KOPT-K1 (cell line): ENCODE measurements around the gene CBFA2T3.
"Not testable (repeated sequence)": the region's sequence is repeated elsewhere in the genome, so short reads cannot be mapped to it uniquely, and the experiment has no call there.

Experiments
- H3K27ac ChIP-seq: fragments of 200-600 bp; sonication (generic); 2 replicates; pipeline ENCODE4 v1.5.1; 2016; ENCODE audit warnings: antibody characterized with exemption, mild to moderate bottlenecking, low read depth, low read length; ENCODE audit not compliant: poor library complexity, severe bottlenecking
- H3K36me3 ChIP-seq: fragments of 200-600 bp; sonication (generic); 2 replicates; pipeline ENCODE4 v1.5.1; 2017; ENCODE audit warnings: antibody characterized with exemption, mild to moderate bottlenecking, low read length, moderate library complexity; ENCODE audit not compliant: insufficient read depth
- H3K9me3 ChIP-seq: fragments of 200-600 bp; sonication (generic); 2 replicates; pipeline ENCODE4 v1.5.1; 2017; ENCODE audit warnings: antibody characterized with exemption, low read length, mild to moderate bottlenecking; ENCODE audit not compliant: insufficient read depth, poor library complexity, severe bottlenecking

CBFA2T3 gene

DNA sequence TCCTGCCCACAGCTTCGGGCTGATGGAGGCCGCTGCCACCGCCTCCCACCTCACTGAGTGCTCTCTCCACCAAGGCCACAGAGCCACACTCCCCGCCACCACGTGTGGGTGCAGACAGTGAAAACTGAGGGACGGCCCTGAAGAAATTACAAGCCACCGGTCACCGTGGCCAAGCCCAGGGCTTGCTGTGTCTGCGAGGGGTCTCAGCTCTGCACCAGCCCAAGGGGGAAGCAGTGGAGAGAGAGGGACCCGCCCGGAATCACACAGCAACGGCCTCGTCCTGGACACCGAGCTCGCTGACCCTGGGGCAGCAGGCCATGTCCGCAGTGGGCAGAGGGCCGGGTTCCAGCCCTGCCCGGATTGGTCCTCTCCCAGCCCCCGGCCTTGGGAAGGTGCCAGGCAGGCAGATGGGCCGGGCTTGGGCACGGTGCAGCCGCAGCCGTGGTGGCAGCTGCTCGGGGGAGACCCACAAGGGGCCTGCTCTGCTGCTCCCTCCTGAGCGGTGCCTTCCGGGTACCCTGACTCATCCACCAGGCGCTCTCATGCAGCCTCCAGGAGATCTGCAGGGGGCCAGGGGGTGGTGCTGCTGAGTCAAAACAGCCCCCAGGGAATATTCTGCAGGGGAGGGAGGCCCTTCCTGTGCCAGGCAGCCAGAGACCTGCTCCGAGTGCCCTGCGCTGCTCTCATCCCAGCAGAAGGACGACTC lies 52.0 kb downstream of the CBFA2T3 start:
- H3K9me3 ChIP-seq, result no peaks in the 10 kb centered on the region
- H3K27ac ChIP-seq, result no peak overlapping the region
- peaks cover 78% of the 10 kb centered on the region for H3K36me3 ChIP-seq

DNA sequence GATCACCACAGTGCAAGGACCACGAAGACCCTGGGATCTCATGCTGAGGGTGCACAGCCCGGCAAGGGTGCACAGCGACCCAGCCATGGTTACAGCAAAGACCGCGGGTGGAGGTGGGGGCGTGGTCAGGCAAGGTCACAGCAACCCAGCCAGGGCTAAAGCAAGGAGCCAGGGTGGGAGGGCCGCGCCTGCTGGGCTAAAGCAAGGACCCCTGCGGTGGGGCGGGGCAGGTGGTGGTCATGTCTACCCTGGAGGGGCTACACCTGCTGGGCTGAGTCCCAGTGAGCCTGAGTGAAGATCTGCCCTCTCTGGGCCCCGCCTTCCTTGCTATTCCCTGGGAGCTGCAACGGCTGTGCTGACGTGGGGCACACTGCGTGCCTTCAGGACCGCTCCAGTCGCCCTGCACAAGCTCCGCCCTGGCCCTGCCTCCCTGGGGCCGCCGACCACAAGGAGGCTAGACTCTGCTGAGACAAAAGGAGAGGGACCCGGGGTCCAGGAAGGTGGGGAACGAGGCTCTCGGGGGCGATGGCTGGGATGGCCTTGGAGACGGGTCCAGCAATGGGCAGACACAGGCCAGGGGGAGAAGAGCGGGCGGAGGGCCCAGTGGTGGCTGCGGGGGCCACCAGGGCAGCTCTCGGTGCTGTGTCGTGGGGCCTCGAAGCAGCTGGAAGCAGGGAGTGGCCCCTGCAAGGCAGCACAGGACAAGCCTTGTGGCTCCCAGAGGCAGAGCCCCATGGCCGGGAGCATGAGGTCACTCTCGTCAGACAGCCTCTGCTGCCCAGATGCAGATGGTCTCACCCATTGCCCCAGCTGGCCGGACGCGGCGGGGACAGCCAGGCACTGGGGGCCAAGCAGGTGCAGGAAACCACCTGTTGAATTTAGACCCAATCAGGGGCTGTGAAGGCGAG lies 52.8 kb downstream of the CBFA2T3 start:
- H3K36me3 ChIP-seq, result peaks cover 85% of the 10 kb centered on the region
- no peaks in the 10 kb centered on the region for H3K9me3 ChIP-seq
- H3K27ac ChIP-seq, result no peak overlapping the region

DNA sequence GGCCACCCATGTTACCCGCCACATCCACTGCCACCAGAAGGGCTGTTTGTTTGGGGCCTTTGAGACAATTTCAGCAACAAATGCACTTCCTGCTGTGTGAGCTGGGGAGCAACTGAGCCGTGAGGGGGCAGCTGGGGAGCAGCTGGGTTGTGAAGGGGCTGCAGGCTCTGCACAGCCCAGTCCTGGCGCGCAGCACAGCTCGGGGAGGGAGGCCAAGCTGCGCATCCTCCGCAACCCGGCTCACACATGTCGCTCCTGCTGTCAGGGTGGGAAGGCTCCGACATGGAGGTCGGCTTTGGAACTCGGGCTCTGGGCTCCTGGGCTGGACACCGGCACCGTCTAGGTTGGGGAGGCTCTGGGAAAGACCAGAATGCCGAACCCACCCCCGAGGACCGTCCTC lies 53.6 kb downstream of the CBFA2T3 start:
- Histone ChIP-seq H3K9me3 (no peaks in the 10 kb centered on the region), H3K27ac (no peak overlapping the region), H3K36me3 (peaks cover 80% of the 10 kb centered on the region)

DNA sequence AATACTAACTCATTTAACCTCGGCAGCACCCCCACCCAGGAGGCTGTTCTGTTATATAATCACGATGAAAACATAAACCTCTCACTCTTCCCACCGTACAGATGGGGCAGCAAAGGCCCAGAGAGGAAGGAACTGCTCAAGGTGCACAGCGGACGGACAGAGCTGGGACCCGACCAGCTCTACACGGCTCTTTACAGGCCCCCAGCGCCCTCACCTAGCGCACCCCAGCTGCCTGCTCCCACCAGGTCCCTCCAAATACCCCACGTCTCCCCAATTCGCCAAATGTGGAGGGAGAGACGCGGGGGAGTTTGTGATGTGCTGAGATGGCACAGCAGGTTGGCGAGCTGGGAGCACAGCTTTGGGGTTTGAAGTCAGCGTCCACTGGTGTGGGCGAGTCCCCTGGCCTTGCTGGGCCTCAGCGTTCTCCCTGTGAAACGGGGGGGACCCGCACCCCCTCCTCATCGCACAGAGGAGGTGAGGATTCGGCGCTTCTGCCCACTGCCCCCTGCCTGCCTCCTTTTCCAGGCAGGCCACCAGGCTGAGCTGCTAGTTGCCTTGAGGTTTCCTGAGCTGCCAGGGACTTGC lies 54.1 kb downstream of the CBFA2T3 start:
- Histone ChIP-seq H3K27ac (no peak overlapping the region), H3K9me3 (no peaks in the 10 kb centered on the region), H3K36me3 (peaks cover 79% of the 10 kb centered on the region)

DNA sequence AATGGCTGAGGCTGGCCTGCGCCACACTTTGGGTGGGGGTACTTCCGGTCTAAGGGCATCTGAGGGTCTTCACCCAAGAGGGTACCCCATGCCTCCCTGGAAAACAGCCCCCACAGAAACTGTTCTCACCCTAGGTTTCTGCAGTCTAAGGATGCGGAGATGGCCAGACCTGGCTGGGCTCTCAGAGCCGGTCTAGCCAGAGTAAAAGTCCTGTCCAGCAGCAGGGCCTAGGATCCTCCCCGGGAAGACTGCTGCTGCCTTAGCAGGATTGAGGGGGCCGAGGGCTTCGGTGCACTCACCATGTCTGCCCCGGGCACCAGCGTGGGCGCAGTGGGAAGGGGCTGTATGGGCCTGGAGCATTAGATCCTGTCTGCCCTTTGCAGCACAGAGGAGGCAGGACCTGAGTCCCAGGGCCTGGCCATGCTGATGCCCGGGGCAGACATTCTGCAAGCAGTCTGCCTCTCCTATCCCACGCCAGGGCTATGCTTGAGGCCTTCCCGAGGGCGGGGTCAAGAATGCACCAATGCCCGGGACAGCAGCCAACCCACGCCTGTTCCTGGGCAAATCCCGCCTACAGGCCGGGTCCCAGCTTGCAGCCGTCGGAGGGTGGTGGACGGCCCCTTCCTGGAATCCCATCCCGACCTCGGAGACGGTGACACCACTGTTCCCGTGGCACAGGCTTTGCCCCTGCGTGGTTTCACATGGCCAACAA lies 54.7 kb downstream of the CBFA2T3 start:
- no peaks in the 10 kb centered on the region for H3K9me3 ChIP-seq
- peaks cover 78% of the 10 kb centered on the region for H3K36me3 ChIP-seq
- H3K27ac ChIP-seq, result no peak overlapping the region

DNA sequence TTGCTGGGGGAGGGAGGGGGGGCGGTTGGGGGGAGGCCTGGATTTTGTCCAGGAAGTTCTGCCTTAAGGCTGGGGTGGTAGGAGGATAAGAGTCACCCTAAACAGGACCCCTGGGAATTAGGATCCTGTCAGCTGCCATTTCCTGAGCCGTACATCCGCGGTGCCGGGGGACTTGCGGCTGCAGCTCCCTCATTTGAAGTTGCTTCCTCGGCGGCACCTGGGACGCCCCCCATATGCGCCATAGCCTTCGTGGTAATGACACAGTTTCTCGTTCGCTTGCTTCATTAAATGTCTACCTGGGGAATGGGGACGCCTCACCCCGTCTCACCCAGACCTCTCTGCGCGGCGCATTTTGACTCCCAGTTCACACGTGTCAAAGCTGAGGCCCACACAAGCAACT lies 55.4 kb downstream of the CBFA2T3 start:
- no peaks in the 10 kb centered on the region for H3K9me3 ChIP-seq
- no peak overlapping the region for H3K27ac ChIP-seq
- peaks cover 71% of the 10 kb centered on the region for H3K36me3 ChIP-seq

DNA sequence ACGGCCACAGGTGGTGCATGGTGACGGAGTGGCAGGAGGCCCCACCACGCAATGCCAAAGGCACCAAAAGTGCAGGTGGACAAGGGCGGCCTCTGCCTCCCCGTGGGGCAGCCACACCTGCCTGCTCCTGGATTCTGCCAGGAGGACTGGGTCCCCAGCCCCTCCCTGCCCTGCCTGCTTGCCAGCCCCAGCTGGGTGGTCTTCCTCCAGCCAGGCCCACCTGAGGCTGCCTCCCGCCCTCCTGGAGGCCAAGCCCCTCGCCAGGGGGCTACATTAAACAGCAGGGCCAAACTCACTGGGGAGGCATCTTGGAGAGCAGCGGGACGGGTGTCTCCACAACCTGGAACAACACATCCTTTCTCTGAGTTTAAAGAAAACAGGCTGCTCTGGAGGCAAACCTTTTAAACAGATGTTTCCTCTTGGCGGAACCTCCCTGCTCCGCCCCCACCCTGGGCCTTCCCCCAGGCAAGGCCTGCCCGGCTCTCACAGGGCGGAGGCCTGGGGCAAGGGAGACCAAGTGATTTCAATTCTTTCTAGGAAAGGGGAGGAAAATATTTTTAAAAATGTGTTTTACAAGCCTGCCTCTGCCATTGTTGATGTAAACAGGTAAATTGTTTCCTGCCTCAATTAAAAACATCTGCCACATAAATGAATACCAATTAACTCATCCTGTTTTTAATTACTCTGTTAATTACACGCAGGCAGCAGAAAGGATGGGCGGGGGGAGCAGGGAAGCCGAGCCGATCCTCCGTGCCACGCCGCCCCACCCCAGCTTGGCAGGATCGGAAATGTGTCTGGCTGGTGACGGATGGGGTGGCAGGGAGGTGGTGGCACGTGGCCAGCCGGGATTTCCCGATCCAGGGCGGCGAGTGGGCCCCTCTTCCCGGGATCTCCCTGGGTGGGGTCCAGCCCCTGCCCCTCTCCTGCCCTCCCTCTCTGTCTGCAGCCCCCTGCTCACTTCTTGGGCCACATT lies 56.1 kb downstream of the CBFA2T3 start:
- Histone ChIP-seq H3K27ac (no peak overlapping the region), H3K36me3 (peaks cover 70% of the 10 kb centered on the region), H3K9me3 (no peaks in the 10 kb centered on the region)

DNA sequence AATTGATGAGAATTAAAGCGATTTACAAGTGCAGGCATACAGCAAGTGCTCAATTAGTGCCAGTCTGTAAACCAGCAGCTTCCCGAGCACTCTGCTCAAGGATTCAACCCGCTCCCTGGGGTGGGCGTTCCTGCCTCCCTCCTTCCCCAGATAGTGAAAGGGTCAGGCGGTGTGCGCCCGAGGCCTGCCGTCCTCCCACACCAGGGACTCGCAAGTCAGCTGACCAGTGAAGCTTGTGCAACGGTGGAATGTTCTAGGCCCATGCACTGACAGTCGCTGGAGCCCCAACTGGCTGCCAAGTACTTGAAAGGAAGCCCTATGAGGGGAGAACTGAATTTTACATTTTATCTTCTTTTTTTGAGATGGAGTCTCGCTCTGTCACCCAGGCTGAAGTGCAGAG lies 57.1 kb downstream of the CBFA2T3 start:
- Histone ChIP-seq H3K9me3 (no peaks in the 10 kb centered on the region), H3K27ac (no peak overlapping the region), H3K36me3 (peaks cover 63% of the 10 kb centered on the region)

DNA sequence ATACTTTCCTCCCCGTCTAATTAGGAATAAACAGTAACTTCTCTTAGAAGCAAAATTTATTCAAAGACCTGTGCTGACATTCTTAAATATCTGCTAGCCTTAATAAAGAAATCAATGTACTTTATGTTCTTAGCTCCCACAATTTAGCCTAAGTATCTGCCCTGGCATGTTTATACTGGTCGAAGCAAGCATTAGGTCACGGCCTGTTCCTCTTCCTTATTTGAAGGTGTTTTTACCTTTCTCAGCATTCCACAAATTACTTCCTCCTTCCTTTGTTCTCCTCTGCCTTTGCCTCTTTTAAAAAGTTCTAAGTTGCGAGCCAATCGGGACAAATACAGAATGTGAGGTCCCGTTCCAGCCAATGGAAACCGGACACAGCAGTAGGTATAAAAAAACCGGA lies 58.1 kb downstream of the CBFA2T3 start:
- H3K9me3 ChIP-seq, H3K27ac ChIP-seq: not testable (repeated sequence)
- H3K36me3 ChIP-seq, result peaks cover 61% of the 10 kb centered on the region

DNA sequence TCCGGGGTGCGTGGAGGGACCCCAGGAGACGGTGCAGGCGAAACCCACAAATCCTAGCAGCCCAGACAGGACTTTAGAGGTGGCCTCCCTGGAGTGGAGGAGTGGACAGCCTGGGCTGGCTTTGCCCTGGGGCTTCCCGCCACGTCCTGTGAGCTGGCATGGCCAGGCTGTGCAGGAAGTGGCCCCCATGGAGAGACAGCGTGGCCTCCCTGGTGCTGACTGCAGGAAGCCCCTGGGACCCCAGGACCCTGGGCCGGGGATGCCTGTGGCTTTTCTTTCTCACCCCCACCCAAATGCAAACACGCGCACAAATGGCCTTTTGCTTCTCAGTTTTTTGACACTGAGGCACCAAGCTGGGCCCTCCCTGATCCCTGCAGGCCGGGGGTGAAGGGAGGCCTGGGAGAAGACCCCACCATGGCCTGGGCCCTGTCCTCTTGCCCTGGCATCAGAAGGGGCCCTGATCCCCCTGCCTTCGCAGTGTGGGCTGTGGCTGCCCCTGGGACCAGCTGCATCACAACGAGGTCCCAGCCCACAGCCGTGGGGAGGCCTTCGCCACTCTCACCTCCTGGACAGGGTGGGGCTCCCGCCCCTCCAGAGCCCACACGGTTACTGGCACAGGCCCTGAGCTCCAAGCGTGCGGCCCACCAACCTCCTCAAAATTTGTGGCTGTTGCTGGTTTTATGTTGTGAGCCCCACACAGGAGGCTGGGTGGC lies 58.9 kb downstream of the CBFA2T3 start:
- Histone ChIP-seq H3K27ac (no peak overlapping the region), H3K36me3 (peaks cover 61% of the 10 kb centered on the region)

DNA sequence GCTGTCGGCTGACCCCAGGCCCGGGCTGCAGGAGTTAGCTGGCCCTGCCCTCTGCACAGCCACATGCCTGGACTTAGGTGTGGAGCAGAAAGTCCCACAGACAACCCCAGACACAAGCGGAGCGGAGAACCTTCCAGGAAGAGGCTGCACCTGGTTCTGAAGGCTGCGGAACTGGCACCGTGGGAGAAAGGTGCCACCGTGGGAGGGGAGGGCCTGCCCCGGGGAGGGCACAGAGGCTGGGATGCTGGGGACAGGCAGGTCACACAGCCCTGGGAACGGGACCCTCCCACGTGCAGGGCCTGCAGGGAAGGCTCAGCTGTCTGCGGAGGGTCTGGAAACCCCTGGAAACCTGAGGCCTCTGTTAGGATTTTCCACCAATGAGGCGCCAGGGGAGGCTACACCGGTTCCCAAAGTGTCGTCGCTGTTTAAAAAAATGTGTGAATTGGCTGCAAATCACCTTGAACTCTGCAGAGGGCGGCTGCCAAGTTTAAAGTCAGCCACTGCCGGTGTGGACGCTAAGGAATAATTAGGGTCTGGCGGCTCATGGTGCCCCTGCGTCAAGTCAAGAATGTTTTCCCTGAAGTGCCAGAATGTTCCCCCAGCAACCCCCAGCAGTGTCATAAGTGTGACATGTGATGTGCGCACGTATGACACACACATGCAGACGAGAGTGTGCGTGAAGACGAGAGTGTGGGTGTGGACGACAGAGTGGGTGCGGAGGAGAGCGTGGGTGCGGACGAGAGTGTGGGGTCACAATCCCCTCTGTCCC lies 59.7 kb downstream of the CBFA2T3 start:
- H3K27ac ChIP-seq, result no peak overlapping the region
- H3K36me3 ChIP-seq, result peaks cover 61% of the 10 kb centered on the region
- no peaks in the 10 kb centered on the region for H3K9me3 ChIP-seq

More for the DNA sequence above, 58.9 kb downstream of the CBFA2T3 start:
- no peaks in the 10 kb centered on the region for H3K9me3 ChIP-seq

DNA sequence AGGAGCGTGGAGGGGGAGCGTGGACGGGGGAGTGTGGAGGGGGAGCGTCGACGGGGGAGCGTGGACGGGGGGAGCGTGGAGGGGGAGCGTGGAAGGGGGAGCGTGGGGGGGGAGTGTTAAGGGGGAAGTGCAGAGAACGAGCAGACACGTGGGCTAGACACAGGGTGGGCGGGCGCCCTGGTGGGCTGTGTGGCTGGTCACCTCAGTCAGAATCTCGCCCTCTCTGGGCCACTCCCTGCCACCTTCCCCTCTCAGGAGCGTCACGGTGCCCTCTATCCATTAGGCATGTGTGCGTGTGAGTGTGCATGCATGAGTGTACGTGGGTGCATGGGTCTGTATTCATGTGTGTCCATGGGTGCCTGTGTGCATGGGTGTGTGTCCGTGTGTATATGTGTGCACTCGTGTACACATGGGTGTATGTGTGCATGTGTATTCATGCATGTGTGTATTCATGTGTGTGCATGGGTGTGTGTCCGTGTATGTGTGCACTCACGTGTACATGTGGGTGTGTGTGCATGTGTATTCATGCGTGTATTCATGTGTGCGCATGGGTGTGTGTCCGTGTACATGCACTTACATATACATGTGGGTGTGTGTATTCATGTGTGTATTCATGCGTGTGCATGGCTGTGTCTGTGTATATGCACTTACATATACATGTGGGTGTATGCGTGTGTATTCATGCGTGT lies 61.2 kb downstream of the CBFA2T3 start:
- Histone ChIP-seq H3K27ac (no peak overlapping the region), H3K9me3 (no peaks in the 10 kb centered on the region), H3K36me3 (peaks cover 68% of the 10 kb centered on the region)
